BLaER1 (cell line): ENCODE results near the gene LRRC4C.

ENCODE experiments used
- H3K27ac ChIP-seq: shearing (Covaris generic); formaldehyde crosslinking; 2 replicates; pipeline ENCODE4 v1.8.1; 2022
- H3K27me3 ChIP-seq: shearing (Covaris generic); formaldehyde crosslinking; 2 replicates; pipeline ENCODE4 v1.8.1; 2022
- H3K36me3 ChIP-seq: shearing (Covaris generic); formaldehyde crosslinking; 2 replicates; pipeline ENCODE4 v1.8.1; 2022
- H3K4me1 ChIP-seq: shearing (Covaris generic); formaldehyde crosslinking; 2 replicates; pipeline ENCODE4 v1.8.1; 2022
- H3K4me2 ChIP-seq: shearing (Covaris generic); formaldehyde crosslinking; 2 replicates; pipeline ENCODE4 v1.8.1; 2022
- H3K4me3 ChIP-seq: shearing (Covaris generic); formaldehyde crosslinking; 2 replicates; pipeline ENCODE4 v1.8.1; 2022
- H3K9ac ChIP-seq: shearing (Covaris generic); formaldehyde crosslinking; 2 replicates; pipeline ENCODE4 v1.8.1; 2022
- H3K9me3 ChIP-seq: shearing (Covaris generic); formaldehyde crosslinking; 2 replicates; pipeline ENCODE4 v1.8.1; 2022
- H4K20me1 ChIP-seq: shearing (Covaris generic); formaldehyde crosslinking; 2 replicates; pipeline ENCODE4 v1.8.1; 2022
- Cebpa-rat ChIP-seq: shearing (Covaris generic); IDR thresholded peaks from 2 replicates; pipeline ENCODE4 v1.8.1; 2022

Gene LRRC4C

DNA sequence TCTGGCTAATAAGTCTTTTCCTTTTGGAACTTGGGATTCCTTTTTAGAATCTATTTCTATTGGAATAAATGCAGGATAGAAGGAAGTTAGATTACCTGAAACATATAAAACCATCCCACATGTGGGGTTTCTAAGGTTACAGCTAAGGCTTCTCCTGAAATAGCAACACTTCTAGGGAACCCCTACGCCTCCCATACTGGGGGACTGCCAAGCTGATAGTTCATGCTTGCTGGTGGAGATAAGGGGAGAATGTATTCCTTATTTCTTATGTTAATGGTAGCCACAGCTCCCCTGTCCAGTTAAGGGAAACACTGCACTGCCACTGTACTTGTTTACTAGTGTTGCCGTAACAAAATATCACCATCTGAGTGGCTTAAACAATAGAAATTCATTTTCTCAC, 1189.6 kb downstream of the LRRC4C start:
- Histone ChIP-seq H3K9ac (no peak overlapping the region), H3K9me3 (no peaks in the 10 kb centered on the region), H4K20me1 (no peaks in the 10 kb centered on the region), H3K27me3 (no peaks in the 10 kb centered on the region), H3K27ac (no peak overlapping the region), H3K36me3 (no peaks in the 10 kb centered on the region), H3K4me1 (no peaks in the 10 kb centered on the region), H3K4me2 (no peak overlapping the region), H3K4me3 (no peak overlapping the region)
- TF ChIP-seq Cebpa-rat = no peak

DNA sequence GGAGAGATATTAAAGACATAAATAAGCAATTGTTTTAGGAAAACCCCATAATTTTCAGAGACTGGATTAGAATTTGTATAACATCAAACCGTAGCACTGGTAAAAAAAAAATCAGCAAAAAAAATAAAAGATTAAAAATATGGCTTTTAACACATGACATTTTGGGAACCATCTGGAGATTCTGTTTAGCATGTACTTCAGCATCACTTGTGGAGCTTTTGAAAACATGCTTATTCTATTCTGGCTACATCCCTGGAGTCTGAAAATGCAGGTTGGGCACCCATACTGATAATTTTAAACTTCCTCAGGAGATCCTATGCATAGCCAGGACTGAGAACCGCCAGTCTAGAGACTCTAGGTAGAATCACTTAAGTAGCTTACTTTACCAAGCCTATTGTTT, 1190.9 kb downstream of the LRRC4C start:
- no peak overlapping the region for H3K4me2 ChIP-seq
- no peaks in the 10 kb centered on the region for H3K27me3 ChIP-seq
- no peaks in the 10 kb centered on the region for H3K9me3 ChIP-seq
- no peaks in the 10 kb centered on the region for H4K20me1 ChIP-seq
- H3K9ac ChIP-seq = no peak overlapping the region
- H3K27ac ChIP-seq = no peak overlapping the region
- no peaks in the 10 kb centered on the region for H3K36me3 ChIP-seq
- no peak for TF ChIP-seq Cebpa-rat
- no peak overlapping the region for H3K4me3 ChIP-seq
- no peaks in the 10 kb centered on the region for H3K4me1 ChIP-seq

GRCh38 chr11:40255457-40255856, 1204.0 kb downstream of the LRRC4C start:
- Histone ChIP-seq H3K36me3 (no peaks in the 10 kb centered on the region), H3K9ac (no peak overlapping the region), H3K4me3 (no peak overlapping the region), H3K9me3 (no peaks in the 10 kb centered on the region), H3K27ac (no peak overlapping the region), H3K27me3 (no peaks in the 10 kb centered on the region), H3K4me2 (no peak overlapping the region), H3K4me1 (no peaks in the 10 kb centered on the region), H4K20me1 (no peaks in the 10 kb centered on the region)
- no peak for TF ChIP-seq Cebpa-rat

DNA sequence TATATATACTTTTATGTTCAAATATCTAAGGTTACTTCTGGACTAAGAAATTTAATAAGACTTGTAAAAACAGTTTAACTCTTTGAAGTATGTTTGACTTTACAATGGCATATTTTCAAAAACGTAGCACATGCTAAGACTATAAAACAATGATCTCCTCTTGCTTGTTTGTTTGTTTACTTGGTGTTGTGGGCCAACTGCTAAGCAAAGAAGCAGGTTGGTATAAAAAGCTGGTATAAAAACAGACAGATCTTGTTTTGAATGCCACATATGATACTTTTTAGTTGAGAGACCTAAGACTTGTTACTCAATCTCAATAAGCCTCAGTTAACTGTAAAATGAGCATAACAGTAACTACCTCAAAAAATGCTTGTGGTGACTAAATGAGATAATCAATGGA, 1206.3 kb downstream of the LRRC4C start:
- no peak overlapping the region for H3K4me2 ChIP-seq
- no peak for TF ChIP-seq Cebpa-rat
- no peaks in the 10 kb centered on the region for H3K36me3 ChIP-seq
- no peaks in the 10 kb centered on the region for H3K9me3 ChIP-seq
- H3K4me1 ChIP-seq = no peaks in the 10 kb centered on the region
- H3K27me3 ChIP-seq = no peaks in the 10 kb centered on the region
- H3K27ac ChIP-seq = no peak overlapping the region
- no peaks in the 10 kb centered on the region for H4K20me1 ChIP-seq
- no peak overlapping the region for H3K9ac ChIP-seq
- H3K4me3 ChIP-seq = no peak overlapping the region

GRCh38 chr11:40252236-40252635, 1207.2 kb downstream of the LRRC4C start:
- Histone ChIP-seq H4K20me1 (no peaks in the 10 kb centered on the region), H3K9ac (no peak overlapping the region), H3K36me3 (no peaks in the 10 kb centered on the region), H3K4me1 (no peaks in the 10 kb centered on the region), H3K27me3 (no peaks in the 10 kb centered on the region), H3K9me3 (no peaks in the 10 kb centered on the region), H3K4me3 (no peak overlapping the region), H3K27ac (no peak overlapping the region), H3K4me2 (no peak overlapping the region)
- no peak for TF ChIP-seq Cebpa-rat

GRCh38 chr11:40246983-40247382, 1212.5 kb downstream of the LRRC4C start:
- Histone ChIP-seq H3K4me1 (no peaks in the 10 kb centered on the region), H4K20me1 (no peaks in the 10 kb centered on the region), H3K9ac (no peak overlapping the region), H3K4me3 (no peak overlapping the region), H3K4me2 (no peak overlapping the region), H3K36me3 (no peaks in the 10 kb centered on the region), H3K27me3 (no peaks in the 10 kb centered on the region), H3K9me3 (no peaks in the 10 kb centered on the region), H3K27ac (no peak overlapping the region)
- TF ChIP-seq Cebpa-rat = no peak

DNA sequence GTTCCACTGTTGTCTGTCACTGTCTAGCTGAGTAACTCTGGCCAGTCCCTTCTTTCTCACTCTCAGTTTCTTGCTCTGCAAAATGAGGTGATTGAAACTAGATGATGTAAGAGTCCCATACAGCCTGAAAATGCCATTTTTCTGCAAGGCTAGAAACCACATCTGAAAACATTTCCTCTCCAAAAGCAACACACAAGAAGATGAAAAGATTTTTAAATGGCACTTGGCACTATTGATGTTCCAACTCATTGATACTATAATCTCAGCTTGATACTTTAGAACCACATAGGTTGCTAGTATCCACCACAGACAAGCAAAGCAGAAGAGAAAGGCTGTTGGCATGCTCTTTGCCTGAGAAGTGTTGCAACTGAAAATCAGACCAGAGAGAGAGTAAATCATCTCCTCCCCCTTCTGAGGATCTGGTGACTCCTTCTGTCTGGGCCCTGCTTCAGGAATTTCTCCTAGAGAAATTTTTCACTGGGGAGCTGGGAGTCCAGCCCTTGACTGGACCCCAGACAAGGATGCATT, 1217.9 kb downstream of the LRRC4C start:
- H3K4me2 ChIP-seq = no peak overlapping the region
- no peak for TF ChIP-seq Cebpa-rat
- no peaks in the 10 kb centered on the region for H3K9me3 ChIP-seq
- no peaks in the 10 kb centered on the region for H3K4me1 ChIP-seq
- H3K9ac ChIP-seq = no peak overlapping the region
- H4K20me1 ChIP-seq = no peaks in the 10 kb centered on the region
- no peak overlapping the region for H3K4me3 ChIP-seq
- no peaks in the 10 kb centered on the region for H3K27me3 ChIP-seq
- no peaks in the 10 kb centered on the region for H3K36me3 ChIP-seq
- no peak overlapping the region for H3K27ac ChIP-seq

- Histone ChIP-seq H3K9me3 (no peaks in the 10 kb centered on the region), H3K9ac (no peak overlapping the region), H3K27ac (no peak overlapping the region), H3K4me3 (no peak overlapping the region), H3K4me1 (no peaks in the 10 kb centered on the region), H3K4me2 (no peak overlapping the region), H3K36me3 (no peaks in the 10 kb centered on the region), H4K20me1 (no peaks in the 10 kb centered on the region), H3K27me3 (no peaks in the 10 kb centered on the region)
- TF ChIP-seq Cebpa-rat = no peak
Observed at GRCh38 chr11:40240284-40240683, 1219.2 kb downstream of the LRRC4C start.

DNA sequence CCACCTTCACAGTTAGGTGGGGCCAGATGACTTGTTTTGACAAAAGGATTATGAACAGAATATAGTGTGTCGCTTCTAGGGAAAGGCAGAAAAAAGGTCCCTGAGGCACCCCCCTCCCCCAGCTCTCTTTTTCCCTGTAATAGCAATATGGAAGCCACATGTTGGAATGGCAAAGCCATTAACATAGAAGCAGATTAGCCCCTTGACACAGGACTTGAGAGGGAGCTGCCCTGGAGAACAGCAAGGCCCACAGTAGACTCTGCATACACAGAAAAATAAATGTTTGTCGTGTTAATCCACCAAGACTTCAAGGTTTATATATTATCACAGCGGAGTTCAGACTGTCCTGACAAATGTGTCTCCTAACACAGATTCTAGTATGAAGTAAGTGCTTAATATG, 1222.9 kb downstream of the LRRC4C start:
- H3K4me3 ChIP-seq = no peak overlapping the region
- no peaks in the 10 kb centered on the region for H3K36me3 ChIP-seq
- no peak overlapping the region for H3K9ac ChIP-seq
- no peaks in the 10 kb centered on the region for H3K9me3 ChIP-seq
- no peaks in the 10 kb centered on the region for H3K4me1 ChIP-seq
- no peak overlapping the region for H3K27ac ChIP-seq
- no peak for TF ChIP-seq Cebpa-rat
- H3K4me2 ChIP-seq = no peak overlapping the region
- no peaks in the 10 kb centered on the region for H4K20me1 ChIP-seq
- H3K27me3 ChIP-seq = no peaks in the 10 kb centered on the region

DNA sequence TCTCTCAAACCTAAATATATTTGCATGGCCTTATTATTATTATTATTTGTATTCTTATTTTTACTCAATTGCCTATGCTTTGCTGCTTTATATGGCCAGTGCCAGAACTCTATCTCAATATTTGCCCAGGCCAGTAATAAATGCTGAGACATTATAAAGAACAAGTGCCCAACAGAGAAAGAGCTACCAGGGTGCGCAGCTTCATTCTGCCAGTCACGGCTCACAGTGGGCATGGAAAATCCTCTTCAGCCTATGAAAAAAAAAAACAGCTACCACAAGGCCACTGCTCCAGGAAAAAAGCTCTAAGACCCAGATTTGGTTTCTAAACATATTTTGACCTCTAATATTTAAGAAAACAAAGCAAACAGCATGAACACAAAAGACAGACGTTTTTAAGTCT, 1223.6 kb downstream of the LRRC4C start:
- no peaks in the 10 kb centered on the region for H4K20me1 ChIP-seq
- no peaks in the 10 kb centered on the region for H3K36me3 ChIP-seq

DNA sequence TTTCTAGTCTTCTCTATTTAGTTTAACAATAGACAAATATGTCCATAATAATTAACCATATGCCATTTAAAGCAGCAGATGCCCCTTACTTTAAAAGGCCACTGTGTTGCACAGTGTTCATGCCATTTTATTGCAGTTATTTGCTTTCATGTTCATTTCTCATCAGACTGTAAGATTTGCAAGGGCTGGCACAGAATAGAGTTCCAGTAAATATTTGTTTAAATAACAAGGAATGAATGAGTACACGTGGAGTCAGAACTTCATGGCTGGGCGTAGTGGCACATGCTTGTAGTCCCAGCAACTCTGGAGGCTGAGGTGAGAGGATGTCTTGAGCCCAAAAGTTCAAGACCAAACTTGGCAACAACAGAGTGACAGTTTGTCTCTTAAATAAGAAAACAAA, 1228.6 kb downstream of the LRRC4C start:
- TF ChIP-seq Cebpa-rat = no peak
- no peaks in the 10 kb centered on the region for H3K36me3 ChIP-seq
- H3K9me3 ChIP-seq = no peaks in the 10 kb centered on the region
- H3K4me2 ChIP-seq = no peak overlapping the region
- no peaks in the 10 kb centered on the region for H4K20me1 ChIP-seq
- no peak overlapping the region for H3K9ac ChIP-seq
- H3K27me3 ChIP-seq = no peaks in the 10 kb centered on the region
- no peak overlapping the region for H3K27ac ChIP-seq
- no peak overlapping the region for H3K4me3 ChIP-seq
- H3K4me1 ChIP-seq = no peaks in the 10 kb centered on the region

More for the DNA sequence above, 1223.6 kb downstream of the LRRC4C start:
- TF ChIP-seq Cebpa-rat = no peak
- Histone ChIP-seq H3K9me3 (no peaks in the 10 kb centered on the region), H3K9ac (no peak overlapping the region), H3K4me3 (no peak overlapping the region), H3K27me3 (no peaks in the 10 kb centered on the region), H3K27ac (no peak overlapping the region), H3K4me2 (no peak overlapping the region), H3K4me1 (no peaks in the 10 kb centered on the region)
